Activated CD4-positive, alpha-beta T cell treated with anti-CD3 and anti-CD28 coated beads, Interleukin-2, Interleukin-4, amounts not matched to agents 100 ng/mL and 50 ng/mL, durations not matched to agents 16 hours and 8 hours (primary cell): ENCODE measurements around the gene KANK4.
"Not testable (repeated sequence)": the region's sequence is repeated elsewhere in the genome, so short reads cannot be mapped to it uniquely, and the experiment has no call there.

Experiments
- DNase-seq: peaks from one replicate; pipeline ENCODE4 v3.0.0-alpha.2; 2020; ENCODE audit warnings: low spot score

Gene KANK4

DNA sequence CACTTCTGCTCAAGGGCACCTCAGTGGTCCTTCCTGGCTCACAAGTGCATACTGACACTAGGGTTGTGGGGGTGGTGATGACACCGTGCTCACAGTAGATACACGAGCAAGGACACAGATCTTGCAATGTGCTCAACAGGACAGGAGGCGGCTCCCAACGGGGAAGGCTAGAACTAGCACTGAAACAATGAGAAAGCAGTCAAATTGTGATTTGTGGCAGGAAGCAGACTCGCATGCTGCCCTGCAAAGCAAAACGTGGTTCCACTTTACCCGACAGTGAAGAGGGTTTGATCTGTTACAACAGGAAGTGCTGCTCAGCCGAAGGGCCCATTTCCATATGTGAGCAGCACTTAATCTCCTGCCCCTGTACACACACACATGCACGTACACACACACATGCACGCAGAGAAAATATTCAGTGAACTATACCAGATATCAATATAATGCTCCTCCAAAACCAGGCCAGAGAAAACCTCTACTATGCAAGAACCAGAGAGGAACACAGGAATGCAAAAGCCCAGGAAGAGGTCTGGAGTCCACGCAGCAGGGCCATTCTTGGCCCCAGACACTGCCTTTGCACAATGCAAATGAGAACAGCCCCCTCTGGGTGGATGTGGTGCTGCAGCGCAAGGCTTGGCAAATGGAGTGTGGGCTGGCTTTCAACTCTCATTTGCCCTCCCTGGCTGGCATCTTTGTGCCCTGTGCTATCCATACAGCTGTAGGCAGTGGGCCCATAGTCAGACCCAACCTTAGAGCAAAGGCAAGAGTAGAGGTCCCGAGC lies 47.1 kb downstream of the KANK4 start:
- peak; percentile 71 for DNase-seq

GRCh38 chr1:62271134-62271533 lies 48.1 kb downstream of the KANK4 start:
- DNase-seq = no peak

DNA sequence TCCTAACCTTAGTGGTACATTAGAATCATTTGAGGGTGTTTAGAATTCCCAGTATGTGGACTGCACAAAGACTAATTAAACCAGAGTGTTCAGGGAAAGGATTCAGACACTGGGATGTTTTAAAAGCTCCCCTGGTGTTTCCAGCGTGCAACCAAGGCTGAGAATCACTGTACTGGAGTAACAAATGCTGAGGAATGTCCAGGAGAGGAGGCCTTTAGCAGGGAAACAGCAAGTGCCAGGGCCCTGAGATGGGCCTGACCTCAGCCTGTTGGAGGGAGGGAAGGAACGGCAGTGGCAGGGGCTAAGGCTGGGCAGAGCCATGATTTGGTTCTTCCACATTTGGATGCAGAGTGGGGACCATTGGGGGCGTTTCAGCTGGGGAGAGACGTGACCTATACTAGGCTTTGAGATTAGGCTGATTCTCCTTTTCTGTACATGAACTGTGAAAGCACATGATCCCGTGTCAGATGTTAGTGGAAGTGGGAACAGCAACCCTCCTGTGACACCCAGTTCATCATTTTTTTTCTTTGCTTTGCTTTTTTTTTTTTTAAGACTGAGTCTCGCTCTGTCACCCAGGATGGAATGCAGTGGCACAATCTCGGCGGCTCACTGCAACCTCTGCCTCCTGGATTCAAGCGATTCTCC lies 49.3 kb downstream of the KANK4 start:
- no peak for DNase-seq

- DNase-seq = no peak
Measured at GRCh38 chr1:62269439-62269838, 49.8 kb downstream of the KANK4 start.

- DNase-seq = no peak
Measured at GRCh38 chr1:62268315-62268714, 50.9 kb downstream of the KANK4 start.

GRCh38 chr1:62265956-62266935 lies 53.0 kb downstream of the KANK4 start:
- no peak for DNase-seq

- DNase-seq = no peak
Measured at GRCh38 chr1:62263814-62264353, 55.4 kb downstream of the KANK4 start.

- DNase-seq = no peak
Measured at GRCh38 chr1:62263006-62263813, 56.0 kb downstream of the KANK4 start.

- DNase-seq = no peak
Measured at GRCh38 chr1:62260688-62261087, 58.5 kb downstream of the KANK4 start.

- DNase-seq = no peak
Measured at GRCh38 chr1:62259551-62259950, 59.7 kb downstream of the KANK4 start.

GRCh38 chr1:62250126-62250726 lies 69.0 kb downstream of the KANK4 start:
- no peak for DNase-seq

DNA sequence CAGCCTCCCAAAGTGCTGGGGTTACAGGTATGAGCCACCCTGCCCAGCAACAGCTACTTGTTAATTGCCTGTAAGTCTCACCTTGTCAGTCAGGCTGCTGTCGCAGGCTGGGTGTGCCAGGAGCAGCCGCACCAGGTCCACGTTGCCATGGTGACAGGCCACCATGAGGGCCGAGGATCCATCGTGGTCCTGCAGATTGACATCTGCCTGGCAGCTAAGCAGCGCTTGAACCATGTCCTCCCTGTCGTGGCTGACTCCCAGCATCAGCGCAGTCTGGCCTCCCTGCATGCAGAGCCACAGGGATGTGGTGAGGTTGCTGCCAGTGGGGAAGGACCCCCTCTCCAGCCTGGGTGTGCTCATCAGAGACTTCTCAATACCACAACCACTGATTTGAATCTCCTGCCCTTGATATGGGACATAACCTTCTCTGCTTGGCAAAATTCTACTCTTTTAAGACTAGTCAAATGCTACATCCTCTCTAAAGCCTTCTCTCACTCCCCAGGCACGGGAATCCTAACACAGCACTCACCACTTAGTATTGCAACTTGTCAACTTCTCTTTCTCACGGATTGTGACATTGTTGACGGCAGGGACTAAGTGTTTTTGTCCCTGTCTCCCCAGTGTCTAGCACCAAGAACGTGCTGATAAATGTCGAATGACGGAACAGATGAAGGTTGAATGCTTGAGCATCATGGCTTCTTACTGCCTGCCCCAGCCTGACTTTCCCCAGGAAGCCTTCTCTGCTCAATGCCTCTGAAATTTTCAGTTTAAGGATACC lies 71.7 kb downstream of the KANK4 start:
- no peak for DNase-seq

GRCh38 chr1:62245201-62245600 lies 74.0 kb downstream of the KANK4 start:
- no peak for DNase-seq

GRCh38 chr1:62244380-62244779 lies 74.9 kb downstream of the KANK4 start:
- not testable (repeated sequence) for DNase-seq

GRCh38 chr1:62241371-62242131 lies 77.7 kb downstream of the KANK4 start:
- DNase-seq = no peak

DNA sequence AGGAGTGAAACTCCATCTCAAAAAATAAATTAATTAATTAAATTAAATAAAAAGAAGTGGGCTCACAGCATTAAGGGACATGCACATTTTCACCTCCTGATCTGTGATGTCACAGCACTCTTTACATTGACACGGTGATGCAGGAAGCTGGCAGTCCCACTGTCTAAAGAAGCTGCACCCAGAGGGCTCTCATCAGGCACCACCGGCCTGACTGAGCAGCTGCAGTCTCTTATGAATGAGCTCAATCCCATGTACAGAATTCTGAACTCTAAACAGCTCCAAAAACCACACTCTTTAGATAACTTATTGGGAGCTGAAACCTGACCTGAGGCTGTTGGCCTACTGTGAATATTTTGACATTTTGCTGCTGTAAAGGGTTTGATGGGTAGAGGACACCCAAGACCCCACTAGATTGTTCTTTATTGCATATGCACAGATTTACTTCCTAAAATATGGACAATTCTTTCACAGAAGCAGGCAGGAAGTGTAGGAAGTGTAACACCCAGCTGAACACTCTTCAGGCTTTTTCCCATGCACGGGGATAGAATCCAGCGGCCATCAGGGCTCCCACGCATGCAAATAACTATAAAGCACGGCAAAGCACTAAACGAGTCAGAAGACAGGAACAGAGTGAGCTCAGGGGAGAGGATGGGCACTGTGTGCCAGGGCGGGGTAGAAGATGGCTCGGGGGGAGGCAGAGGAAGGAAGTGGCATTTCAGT lies 78.4 kb downstream of the KANK4 start:
- no peak for DNase-seq

- not testable (repeated sequence) for DNase-seq
Measured at GRCh38 chr1:62239652-62240403, 79.4 kb downstream of the KANK4 start.

DNA sequence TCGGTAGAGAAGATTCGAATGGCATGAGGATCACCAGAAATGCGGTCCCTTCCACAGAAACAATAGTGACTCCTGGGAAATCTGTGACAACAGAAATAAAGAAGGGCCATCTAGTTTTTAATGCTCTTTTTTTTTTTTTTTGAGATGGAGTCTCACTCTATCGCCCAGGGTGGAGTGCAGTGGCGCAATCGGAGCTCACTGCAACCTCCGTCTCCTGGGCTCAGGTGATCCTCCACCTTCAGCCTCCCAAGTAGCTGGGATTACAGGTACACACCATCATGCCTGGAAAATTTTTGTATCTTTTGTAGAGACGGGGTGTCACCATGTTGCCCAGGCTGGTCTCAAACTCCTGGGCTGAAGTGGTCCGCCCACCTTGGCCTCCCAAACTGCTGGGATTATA lies 80.7 kb downstream of the KANK4 start:
- DNase-seq = no peak
